ENCODE data around the gene ZFHX2.

ZFHX2 gene

GRCh38 chr14:23556700-23557440 lies 5.3 kb upstream of the ZFHX2 start:
- Histone ChIP-seq H3K4me3 (ENCODE audit: low read depth in 1 of 2, low read length in 2 of 2) (peak overlapping the region; percentile 78 to 95), H3K27ac (ENCODE audit: low read length) (peak overlapping the region; percentile 95)
- DNase-seq: no peak

GRCh38 chr14:23555882-23556699 lies 4.5 kb upstream of the ZFHX2 start, which contains the start of gene THTPA:
THTPA (plus strand) TSS chr14:23556271; CDS start chr14:23556758, 487 bp downstream.
- Histone ChIP-seq H3K4me2 (ENCODE audit: insufficient read depth, low read length) (peak within 1 kb of the TSS; percentile 95), H3K79me2 (ENCODE audit: insufficient read depth, low read length) (peaks cover 34% of the 10 kb centered on the region), H4K20me1 (ENCODE audit: insufficient read depth, low read length) (0 out of 2 replicates have a peak, but pooled peaks cover 3% of the 10 kb centered on the region), H3K36me3 (ENCODE audit: insufficient read depth, low read length) (peaks cover 35% of the 10 kb centered on the region), H3K27ac (ENCODE audit: low read length) (peak within 1 kb of the TSS; percentile 95), H3K9me3 (ENCODE audit: insufficient read depth, low read length, severe bottlenecking) (no peaks in the 10 kb centered on the region), H3K27me3 (ENCODE audit: insufficient read depth, low read length, poor library complexity) (no peaks in the 10 kb centered on the region), H3K9ac (ENCODE audit: low read depth, low read length) (peak within 1 kb of the TSS; percentile 87), H3K4me3 (ENCODE audit: low read depth in 1 of 2, low read length in 2 of 2) (peak within 1 kb of the TSS; percentile 78 to 95), H3K4me1 (ENCODE audit: insufficient read depth, low read length) (peaks cover 43% of the 10 kb centered on the region), H2AFZ (ENCODE audit: low read depth, low read length) (peak within 1 kb of the TSS; percentile 93)
- TF ChIP-seq EZH2 (IDR thresholded peaks at IDR 0.05; ENCODE audit: borderline replicate concordance, low read depth, low read length, severe bottlenecking): no peak
- no peak for TF ChIP-seq CTCF (IDR thresholded peaks at IDR 0.05; ENCODE audit: borderline replicate concordance, extremely low read depth, low read length, poor library complexity, severe bottlenecking)
- DNase-seq: peak; percentile 94
- peak; percentile 78 for ATAC-seq (ENCODE audit: insufficient read depth, low read depth)

More at GRCh38 chr14:23556700-23557440, 5.3 kb upstream of the ZFHX2 start:
- Histone ChIP-seq H2AFZ (ENCODE audit: low read depth, low read length) (peak overlapping the region; percentile 93), H3K9ac (ENCODE audit: low read depth, low read length) (peak overlapping the region; percentile 87), H3K27me3 (ENCODE audit: insufficient read depth, low read length, poor library complexity) (no peaks in the 10 kb centered on the region), H3K36me3 (ENCODE audit: insufficient read depth, low read length) (peaks cover 43% of the 10 kb centered on the region), H3K9me3 (ENCODE audit: insufficient read depth, low read length, severe bottlenecking) (no peaks in the 10 kb centered on the region), H3K4me1 (ENCODE audit: insufficient read depth, low read length) (peaks cover 38% of the 10 kb centered on the region), H3K4me2 (ENCODE audit: insufficient read depth, low read length) (peak overlapping the region; percentile 95), H3K79me2 (ENCODE audit: insufficient read depth, low read length) (peaks cover 33% of the 10 kb centered on the region), H4K20me1 (ENCODE audit: insufficient read depth, low read length) (0 out of 2 replicates have a peak, but pooled peaks cover 3% of the 10 kb centered on the region)
- no peak for ATAC-seq (ENCODE audit: insufficient read depth, low read depth)
- TF ChIP-seq CTCF (IDR thresholded peaks at IDR 0.05; ENCODE audit: borderline replicate concordance, extremely low read depth, low read length, poor library complexity, severe bottlenecking): no peak

- Histone ChIP-seq H3K4me3 (ENCODE audit: low read depth in 1 of 2, low read length in 2 of 2) (peak overlapping the region; percentile 78 to 95), H3K9me3 (ENCODE audit: insufficient read depth, low read length, severe bottlenecking) (no peaks in the 10 kb centered on the region), H2AFZ (ENCODE audit: low read depth, low read length) (peak overlapping the region; percentile 93), H4K20me1 (ENCODE audit: insufficient read depth, low read length) (0 out of 2 replicates have a peak, but pooled peaks cover 3% of the 10 kb centered on the region), H3K27ac (ENCODE audit: low read length) (peak overlapping the region; percentile 95), H3K27me3 (ENCODE audit: insufficient read depth, low read length, poor library complexity) (no peaks in the 10 kb centered on the region), H3K4me2 (ENCODE audit: insufficient read depth, low read length) (peak overlapping the region; percentile 95), H3K4me1 (ENCODE audit: insufficient read depth, low read length) (peaks cover 49% of the 10 kb centered on the region), H3K9ac (ENCODE audit: low read depth, low read length) (peak overlapping the region; percentile 87), H3K79me2 (ENCODE audit: insufficient read depth, low read length) (peaks cover 40% of the 10 kb centered on the region), H3K36me3 (ENCODE audit: insufficient read depth, low read length) (peaks cover 30% of the 10 kb centered on the region)
- no peak for ATAC-seq (ENCODE audit: insufficient read depth, low read depth)
- no peak for DNase-seq
- TF ChIP-seq CTCF (IDR thresholded peaks at IDR 0.05; ENCODE audit: borderline replicate concordance, extremely low read depth, low read length, poor library complexity, severe bottlenecking): no peak
- TF ChIP-seq EZH2 (IDR thresholded peaks at IDR 0.05; ENCODE audit: borderline replicate concordance, low read depth, low read length, severe bottlenecking): no peak
Measured at GRCh38 chr14:23555533-23555881, 3.9 kb upstream of the ZFHX2 start.
